K562 (cell line): Measurements from ENCODE around the gene ZNF574. TPM values are rescaled to one million over a fixed set of nuclear protein-coding genes. Genes with fewer than 3 reads are reported as not detected.

ENCODE experiments used
- ATAC-seq: fragments of 200-7000 bp; cut with Tn5 transposase; 3 replicates; pipeline ENCODE4 v1.9.1; 2020; ENCODE audit warnings: moderate library complexity
- BruUV-seq: library from RNA; stranded (reverse); fragments of 400-500 nt; replicated peaks from 2 replicates; lab custom pipeline; 2021; lab: Mats Ljungman, UMichigan
- CTCF ChIA-PET: fragments of 300-600 bp; formaldehyde crosslinking; extraction: SDS; loops from one replicate; lab custom pipeline; 2021; ENCODE audit warnings: low intra/inter-chr PET ratio; lab: Yijun Ruan, JAX
- POLR2A ChIA-PET: fragments of 300-600, 350-650 bp; sonication (Branson Sonifier 250); formaldehyde crosslinking; extraction: SDS; loops from one replicate; lab custom pipeline; 2021; ENCODE audit warnings: antibody characterized with exemption, inconsistent platforms; lab: Yijun Ruan, JAX
- DNase-seq, 4 experiments: peaks; one replicate each; pipeline versions ENCODE4 v3.0.0 to v3.0.0-alpha.2; 2011 to 2018; ENCODE audit warnings: low spot score in 3 of 4, mixed read lengths in 3 of 4; ENCODE audit errors: extremely low read depth in 1 of 4
- FAIRE-seq: peaks from 2 replicates; lab custom pipeline; 2011; peaks lifted over from hg19 to GRCh38; lab: Jason Lieb, UNC
- H2AFZ ChIP-seq: 2 replicates; pipeline ENCODE4 v1.6.0; 2011; ENCODE audit warnings: low read depth, low read length, control low read depth, inconsistent platforms
- H3K27ac ChIP-seq: fragments of 200-600 bp; 3 replicates; pipeline ENCODE4 v1.8.0; 2011; ENCODE audit warnings: low read depth, mild to moderate bottlenecking, control low read depth, inconsistent platforms, low read length, moderate library complexity, mixed read lengths; ENCODE audit errors: extremely low read depth
- H3K27me3 ChIP-seq, 2 experiments: fragments of 300-600 bp in 1 of 2; 2 replicates in 1 of 2; 3 replicates in 1 of 2; pipeline versions ENCODE4 v1.6.0 to v1.8.0; 2011; ENCODE audit warnings: inconsistent platforms in 2 of 2, low read length in 2 of 2, mild to moderate bottlenecking in 1 of 2, mixed read lengths in 1 of 2, moderate library complexity in 1 of 2; ENCODE audit not compliant: control insufficient read depth in 2 of 2, insufficient read depth in 2 of 2
- H3K36me3 ChIP-seq: fragments of 300-600 bp; 3 replicates; pipeline ENCODE4 v1.8.0; 2011; ENCODE audit warnings: mild to moderate bottlenecking, low read length, inconsistent platforms; ENCODE audit not compliant: control insufficient read depth, insufficient read depth
- H3K4me1 ChIP-seq, 2 experiments: fragments of 200-600 bp in 1 of 2; replicated peaks in 1 of 2; 2 replicates in 1 of 2; 3 replicates in 1 of 2; pipeline versions ENCODE4 v1.5.1 to v1.8.0; 2011; ENCODE audit warnings: inconsistent platforms in 2 of 2, low read length in 2 of 2, mild to moderate bottlenecking in 1 of 2, mixed read lengths in 1 of 2, moderate library complexity in 1 of 2; ENCODE audit not compliant: control insufficient read depth in 2 of 2, insufficient read depth in 2 of 2
- H3K4me2 ChIP-seq: 2 replicates; pipeline ENCODE4 v1.6.1; 2011; ENCODE audit warnings: low read length, control low read depth, inconsistent platforms, mixed read lengths; ENCODE audit not compliant: insufficient read depth
- H3K4me3 ChIP-seq: fragments of 200-600 bp; sonication (generic), shearing (Covaris generic); 2 replicates; pipeline ENCODE4 v1.5.1; 2016; ENCODE audit warnings: control low read depth, inconsistent platforms
- H3K79me2 ChIP-seq: fragments of 200-600 bp; 3 replicates; pipeline ENCODE4 v1.8.0; 2011; ENCODE audit warnings: low read length, inconsistent platforms; ENCODE audit not compliant: control insufficient read depth, insufficient read depth
- H3K9ac ChIP-seq, 2 experiments: 2 replicates each; pipeline versions ENCODE4 v1.6.0 to v1.6.1; 2011; ENCODE audit warnings: low read depth in 2 of 2, low read length in 2 of 2, control low read depth in 1 of 2, inconsistent platforms in 1 of 2, mild to moderate bottlenecking in 1 of 2, mixed read lengths in 1 of 2; ENCODE audit not compliant: insufficient read depth in 1 of 2
- H3K9me1 ChIP-seq: one replicate; pipeline ENCODE4 v1.6.0; 2011; ENCODE audit warnings: inconsistent platforms, mild to moderate bottlenecking, low read length, moderate library complexity; ENCODE audit not compliant: control insufficient read depth, insufficient read depth
- H3K9me3 ChIP-seq: replicated peaks from 2 replicates; pipeline ENCODE4 v1.5.1; 2011; ENCODE audit warnings: low read depth, low read length, inconsistent platforms; ENCODE audit not compliant: control insufficient read depth, insufficient read depth
- H4K20me1 ChIP-seq: replicated peaks from 2 replicates; pipeline ENCODE4 v1.6.1; 2011; ENCODE audit warnings: low read length, inconsistent platforms, mixed read lengths; ENCODE audit not compliant: control insufficient read depth, insufficient read depth
- EHMT2 ChIP-seq: fragments of 450-650 bp; IDR thresholded peaks from 2 replicates; pipeline ENCODE4 v1.6.1; 2018; ENCODE audit warnings: antibody characterized with exemption
- JUNB ChIP-seq: fragments of 450-650 bp; formaldehyde crosslinking; conservative IDR thresholded peaks from 2 replicates; pipeline ENCODE4 v1.4.0; 2020; ENCODE audit warnings: mild to moderate bottlenecking
- MECOM ChIP-seq: fragments of 250-450 bp; sonication (Bioruptor Pico); IDR thresholded peaks from 2 replicates; pipeline ENCODE4 v1.8.0; 2022; ENCODE audit warnings: inconsistent platforms
- MIER1 ChIP-seq: fragments of 450-650 bp; IDR thresholded peaks from 2 replicates; pipeline ENCODE4 v1.6.1; 2016; ENCODE audit warnings: antibody characterized with exemption, mild to moderate bottlenecking, low read depth
- POLR2B ChIP-seq: fragments of 450-650 bp; IDR thresholded peaks from 2 replicates; pipeline ENCODE4 v1.6.1; 2018; ENCODE audit warnings: low read depth; ENCODE audit not compliant: partially characterized antibody
- RBM14 ChIP-seq: fragments of 200-400 bp; formaldehyde crosslinking; IDR thresholded peaks from 2 replicates; pipeline ENCODE4 v1.6.1; 2018; ENCODE audit warnings: low read depth, mild to moderate bottlenecking, low read length, moderate library complexity, borderline replicate concordance; ENCODE audit not compliant: insufficient read depth
- RBM39 ChIP-seq: fragments of 200-400 bp; formaldehyde crosslinking; optimal IDR thresholded peaks from 2 replicates; pipeline ENCODE3; 2018; ENCODE audit warnings: low read depth, low read length
- STAT5B ChIP-seq: fragments of 250-450 bp; sonication (Bioruptor Pico); IDR thresholded peaks from 2 replicates; pipeline ENCODE4 v1.8.0; 2021; ENCODE audit warnings: mild to moderate bottlenecking, inconsistent platforms
- ZNF551 ChIP-seq: fragments of 250-450 bp; sonication (Bioruptor Pico); IDR thresholded peaks from 2 replicates; pipeline ENCODE4 v1.5.0; 2021; ENCODE audit warnings: mild to moderate bottlenecking, moderate library complexity
- WGBS: fragments of 100-300 bp; shearing (Covaris generic); methylation state at CpG from one replicate; pipeline ENCODE4 v1.1.6; 2016; ENCODE audit warnings: low coverage, mixed read lengths; ENCODE audit not compliant: insufficient coverage; ENCODE audit errors: missing lambda C conversion rate; 5-methylcytosine and 5-hydroxymethylcytosine counted together
- in situ Hi-C: fragments of 300-500 bp; cut with MboI; formaldehyde crosslinking; loops from 4 replicates; pipeline ENCODE4 v1.15.0; 2018; ENCODE audit warnings: inconsistent platforms, mixed read lengths
- intact Hi-C: fragments of 100-400 bp; cut with micrococcal nuclease; formaldehyde crosslinking; loops from 2 replicates; pipeline ENCODE4 v1.14.2; 2022
- polyA plus RNA-seq, 8 experiments: library from polyadenylated mRNA; depleted of rRNA in 4 of 8; stranded (reverse) in 5 of 8; unstranded in 3 of 8; fragments of >200 nt; fragmentation: Nextera tagmentation in 2 of 8; fragmentation: Illumina TruSeq in 1 of 8; extraction: Ambion mirVana in 2 of 8; extraction: Trizol in 1 of 8; gene quantifications; 2 replicates each; pipeline versions ENCODE4 v1.2.1 to v1.2.3, GENCODE V29; 2011 to 2014; ENCODE audit warnings: inconsistent platforms in 1 of 8, missing spikeins in 1 of 8
- total RNA-seq, 7 experiments: library from RNA; depleted of rRNA in 6 of 7; stranded (reverse); fragments of >200 nt in 6 of 7; fragmentation: Illumina TruSeq in 2 of 7; extraction: Trizol in 2 of 7; gene quantifications; 2 replicates each; pipeline versions ENCODE4 v1.2.1 to v1.2.3, GENCODE V29; 2011 to 2021; ENCODE audit warnings: low replicate concordance in 1 of 7
- TF ChIP-seq, protein P1 (sequence below), 2 experiments: fragments of 450-650 bp; formaldehyde crosslinking in 1 of 2; IDR thresholded peaks; 2 replicates each; pipeline versions ENCODE4 v1.4.0 to v1.6.1; 2014 to 2020; ENCODE audit warnings: mild to moderate bottlenecking in 2 of 2, borderline replicate concordance in 1 of 2, low read depth in 1 of 2

ZNF574 gene
- total and polyA plus RNA-seq, 9 of the 15 experiments (the other 6 are each of a cell fraction or from before 2014, with no cell fraction given), result 0.24 to 20.7 (median 8.4) TPM

DNA sequence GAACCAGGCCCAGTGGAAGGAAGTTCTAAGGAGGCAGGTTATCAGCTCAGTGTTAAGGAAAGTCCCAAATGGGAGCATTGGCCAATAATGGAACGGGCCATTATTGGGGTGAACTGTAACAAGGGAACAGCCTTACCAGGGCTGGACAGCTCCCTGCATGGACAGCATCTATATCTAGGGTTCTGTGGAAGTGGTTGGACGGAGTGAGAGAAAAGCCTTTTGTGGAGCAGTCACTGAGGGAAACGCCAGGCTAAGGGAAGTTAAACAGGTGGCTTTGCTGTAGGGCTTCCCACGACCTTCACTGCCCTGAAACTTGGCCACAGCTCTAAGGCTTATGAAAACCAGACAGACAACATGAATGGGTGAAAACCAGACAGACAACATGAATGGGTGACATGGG, 39.3 kb downstream of the ZNF574 start:
- Histone ChIP-seq H3K4me1 (no peaks in the 10 kb centered on the region; a peak in 1 of 5 replicates), H3K4me2 (no peak overlapping the region), H3K36me3 (no peaks in the 10 kb centered on the region), H3K27me3 (peaks cover 25 to 52% of the 10 kb centered on the region in 2 experiments), H3K27ac (no peak overlapping the region), H3K9ac (no peak overlapping the region), H3K79me2 (no peaks in the 10 kb centered on the region), H3K9me1 (no peaks in the 10 kb centered on the region), H2AFZ (no peak overlapping the region), H3K4me3 (no peak overlapping the region), H3K9me3 (no peaks in the 10 kb centered on the region), H4K20me1 (peaks cover 10% of the 10 kb centered on the region; the same call in 1 of the 2 replicates)
- BruUV-seq, result no TSS peak
- DNase-seq (no peak), FAIRE-seq (no peak), ATAC-seq (0 out of 3 replicates have a peak, but pooled peaks have one; percentile 24)
- intact Hi-C loops, result no loop called here
- WGBS, result 5% methylated on average over 4 of the region's 4 CpGs
- no peak for TF ChIP-seq POLR2B
- TF ChIP-seq MECOM (CRISPR knock-in tag), result no peak
- TF ChIP-seq, protein P1, sequence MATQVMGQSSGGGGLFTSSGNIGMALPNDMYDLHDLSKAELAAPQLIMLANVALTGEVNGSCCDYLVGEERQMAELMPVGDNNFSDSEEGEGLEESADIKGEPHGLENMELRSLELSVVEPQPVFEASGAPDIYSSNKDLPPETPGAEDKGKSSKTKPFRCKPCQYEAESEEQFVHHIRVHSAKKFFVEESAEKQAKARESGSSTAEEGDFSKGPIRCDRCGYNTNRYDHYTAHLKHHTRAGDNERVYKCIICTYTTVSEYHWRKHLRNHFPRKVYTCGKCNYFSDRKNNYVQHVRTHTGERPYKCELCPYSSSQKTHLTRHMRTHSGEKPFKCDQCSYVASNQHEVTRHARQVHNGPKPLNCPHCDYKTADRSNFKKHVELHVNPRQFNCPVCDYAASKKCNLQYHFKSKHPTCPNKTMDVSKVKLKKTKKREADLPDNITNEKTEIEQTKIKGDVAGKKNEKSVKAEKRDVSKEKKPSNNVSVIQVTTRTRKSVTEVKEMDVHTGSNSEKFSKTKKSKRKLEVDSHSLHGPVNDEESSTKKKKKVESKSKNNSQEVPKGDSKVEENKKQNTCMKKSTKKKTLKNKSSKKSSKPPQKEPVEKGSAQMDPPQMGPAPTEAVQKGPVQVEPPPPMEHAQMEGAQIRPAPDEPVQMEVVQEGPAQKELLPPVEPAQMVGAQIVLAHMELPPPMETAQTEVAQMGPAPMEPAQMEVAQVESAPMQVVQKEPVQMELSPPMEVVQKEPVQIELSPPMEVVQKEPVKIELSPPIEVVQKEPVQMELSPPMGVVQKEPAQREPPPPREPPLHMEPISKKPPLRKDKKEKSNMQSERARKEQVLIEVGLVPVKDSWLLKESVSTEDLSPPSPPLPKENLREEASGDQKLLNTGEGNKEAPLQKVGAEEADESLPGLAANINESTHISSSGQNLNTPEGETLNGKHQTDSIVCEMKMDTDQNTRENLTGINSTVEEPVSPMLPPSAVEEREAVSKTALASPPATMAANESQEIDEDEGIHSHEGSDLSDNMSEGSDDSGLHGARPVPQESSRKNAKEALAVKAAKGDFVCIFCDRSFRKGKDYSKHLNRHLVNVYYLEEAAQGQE (IDR thresholded peaks at IDR 0.05; ENCODE audit: borderline replicate concordance), result peak; percentile 90
- TF ChIP-seq, protein P1 (CRISPR knock-in tag; IDR thresholded peaks at IDR 0.05; ENCODE audit: low read depth), result 0 out of 2 replicates have a peak, but pooled peaks have one; percentile 34
- no peak for TF ChIP-seq RBM14
- TF ChIP-seq JUNB (CRISPR knock-in tag), result no peak
- peak; percentile 75 for TF ChIP-seq MIER1
- TF ChIP-seq STAT5B (CRISPR knock-in tag), result no peak
- TF ChIP-seq RBM39, result no peak
- TF ChIP-seq ZNF551, result no peak
- peak; percentile 81 for TF ChIP-seq EHMT2
- ChIA-PET CTCF (no interaction called here), POLR2A (interaction anchor here (1.1 to 1.7 kb wide), 2 partner anchors 8 to 10 kb away, joined by 4 to 6 read pairs; no protein-coding TSS in a partner anchor)
- in situ Hi-C loops, result loop anchor here (25.0 kb wide), 1 partner anchor 422 kb away; the partner anchor contains the start of gene CEACAM1
